SK-N-MC (cell line): Measurements from ENCODE around the gene VHLL.

Experiments used
- DNase-seq: peaks from one replicate; pipeline ENCODE4 v3.0.0-alpha.2; 2011; ENCODE audit warnings: low read depth, low spot score
- H3K27ac ChIP-seq: fragments of 200-600 bp; sonication (generic); 2 replicates; pipeline ENCODE4 v1.5.1; 2016; ENCODE audit warnings: mixed run types
- H3K36me3 ChIP-seq: fragments of 200-600 bp; sonication (generic); 2 replicates; pipeline ENCODE4 v1.6.1; 2017; ENCODE audit warnings: antibody characterized with exemption, low read length, mixed read lengths; ENCODE audit not compliant: insufficient read depth
- H3K4me3 ChIP-seq: fragments of 200-600 bp; sonication (generic); 2 replicates; pipeline ENCODE4 v1.5.1; 2016
- H3K9ac ChIP-seq: fragments of 200-600 bp; sonication (generic); 2 replicates; pipeline ENCODE4 v1.8.0; 2017; ENCODE audit warnings: mixed run types, mixed read lengths; ENCODE audit not compliant: insufficient read length
- H3K9me3 ChIP-seq: fragments of 200-600 bp; sonication (generic); 2 replicates; pipeline ENCODE4 v1.6.1; 2017; ENCODE audit warnings: low read depth, mild to moderate bottlenecking, antibody characterized with exemption, low read length, moderate library complexity, mixed read lengths
- EZH2 ChIP-seq: fragments of 200-600 bp; sonication (generic); IDR thresholded peaks from one replicate; pipeline ENCODE4 v1.6.1; 2017; ENCODE audit warnings: antibody characterized with exemption
- FOXP2 ChIP-seq: optimal IDR thresholded peaks from 2 replicates; pipeline ENCODE3; 2011; ENCODE audit warnings: mild to moderate bottlenecking, moderate library complexity; ENCODE audit not compliant: insufficient read depth; ENCODE audit errors: extremely low read length, control extremely low read depth
- POLR2AphosphoS5 ChIP-seq: IDR thresholded peaks from 2 replicates; pipeline ENCODE4 v1.6.1; 2012; ENCODE audit warnings: mild to moderate bottlenecking, low read depth, low read length, borderline replicate concordance

The VHLL gene

GRCh38 chr1:156284112-156284511 is 15.0 kb downstream of the VHLL start, which contains the start of gene TMEM79:
Gene TMEM79 (plus strand): TSS chr1:156284325. CDS start chr1:156285227, 902 bp downstream.
- H3K9ac ChIP-seq: peak within 1 kb of the TSS; percentile 98
- TF ChIP-seq EZH2: no peak
- TF ChIP-seq FOXP2: no peak
- no peak for TF ChIP-seq POLR2AphosphoS5
- peak within 1 kb of the TSS; percentile 87 for H3K4me3 ChIP-seq
- H3K27ac ChIP-seq: peak within 1 kb of the TSS; percentile 9; the same call in 1 of the 2 replicates
- peaks cover 18% of the 10 kb centered on the region for H3K36me3 ChIP-seq
- H3K9me3 ChIP-seq: no peaks in the 10 kb centered on the region
- no peak for DNase-seq

- no peak for DNase-seq
- Histone ChIP-seq H3K9me3 (no peaks in the 10 kb centered on the region), H3K4me3 (peak overlapping the region; percentile 87), H3K27ac (no peak overlapping the region), H3K9ac (peak overlapping the region; percentile 98), H3K36me3 (peaks cover 24% of the 10 kb centered on the region)
- TF ChIP-seq FOXP2 (no peak), EZH2 (no peak), POLR2AphosphoS5 (no peak)
Measured at GRCh38 chr1:156283521-156283920, 15.6 kb downstream of the VHLL start.

- Histone ChIP-seq H3K27ac (peak within 1 kb of the TSS; percentile 90), H3K4me3 (peak within 1 kb of the TSS; percentile 87), H3K9ac (peak within 1 kb of the TSS; percentile 98), H3K36me3 (peaks cover 32% of the 10 kb centered on the region), H3K9me3 (no peaks in the 10 kb centered on the region)
- TF ChIP-seq FOXP2 (no peak), POLR2AphosphoS5 (peak; percentile 95), EZH2 (no peak)
- DNase-seq: peak; percentile 98
Measured at GRCh38 chr1:156282479-156283222, 16.5 kb downstream of the VHLL start, which contains the start of gene SMG5. Gene SMG5 (minus strand): TSS chr1:156282825. CDS start chr1:156282680, 145 bp downstream.

GRCh38 chr1:156281693-156282478 is 17.2 kb downstream of the VHLL start:
- H3K9me3 ChIP-seq: no peaks in the 10 kb centered on the region
- no peak for DNase-seq
- H3K4me3 ChIP-seq: peak overlapping the region; percentile 87
- no peak for TF ChIP-seq FOXP2
- peak; percentile 29; the same call in 1 of the 2 replicates for TF ChIP-seq POLR2AphosphoS5
- peak overlapping the region; percentile 90 for H3K27ac ChIP-seq
- peak overlapping the region; percentile 98 for H3K9ac ChIP-seq
- H3K36me3 ChIP-seq: peaks cover 40% of the 10 kb centered on the region

- Histone ChIP-seq H3K4me3 (peak overlapping the region; percentile 87), H3K9ac (peak overlapping the region; percentile 98), H3K9me3 (no peaks in the 10 kb centered on the region), H3K36me3 (peaks cover 46% of the 10 kb centered on the region), H3K27ac (no peak overlapping the region)
- DNase-seq: no peak
- TF ChIP-seq EZH2: no peak
- TF ChIP-seq POLR2AphosphoS5: no peak
Measured at GRCh38 chr1:156281281-156281680, 17.8 kb downstream of the VHLL start.

GRCh38 chr1:156279837-156280236 is 19.3 kb downstream of the VHLL start:
- no peak for DNase-seq
- Histone ChIP-seq H3K9ac (no peak overlapping the region), H3K4me3 (no peak overlapping the region), H3K9me3 (no peaks in the 10 kb centered on the region), H3K36me3 (peaks cover 58% of the 10 kb centered on the region), H3K27ac (no peak overlapping the region)
- TF ChIP-seq POLR2AphosphoS5: no peak
- TF ChIP-seq EZH2: no peak
- TF ChIP-seq FOXP2: no peak

- TF ChIP-seq FOXP2 (no peak), POLR2AphosphoS5 (no peak), EZH2 (no peak)
- H3K4me3 ChIP-seq: no peak overlapping the region
- no peak overlapping the region for H3K9ac ChIP-seq
- H3K36me3 ChIP-seq: peaks cover 87% of the 10 kb centered on the region
- no peaks in the 10 kb centered on the region for H3K9me3 ChIP-seq
- no peak overlapping the region for H3K27ac ChIP-seq
- no peak for DNase-seq
Measured at GRCh38 chr1:156276966-156277381, 22.1 kb downstream of the VHLL start.

GRCh38 chr1:156276532-156276931 is 22.6 kb downstream of the VHLL start:
- no peak overlapping the region for H3K27ac ChIP-seq
- H3K9me3 ChIP-seq: no peaks in the 10 kb centered on the region
- H3K9ac ChIP-seq: no peak overlapping the region
- no peak for TF ChIP-seq EZH2
- TF ChIP-seq FOXP2: no peak
- no peak for TF ChIP-seq POLR2AphosphoS5
- no peak overlapping the region for H3K4me3 ChIP-seq
- no peak for DNase-seq
- H3K36me3 ChIP-seq: peaks cover 92% of the 10 kb centered on the region
